ENCODE data around the gene GPHN.

The GPHN gene

GRCh38 chr14:66601932-66602578 is 94.1 kb downstream of the GPHN start:
- no peak for DNase-seq (ENCODE audit: low spot score)

GRCh38 chr14:66603945-66604344 is 96.0 kb downstream of the GPHN start:
- DNase-seq (ENCODE audit: low spot score): no peak

- no peak for DNase-seq (ENCODE audit: low spot score)
Measured at GRCh38 chr14:66606826-66607225, 98.9 kb downstream of the GPHN start.

- DNase-seq (ENCODE audit: low spot score): no peak
Measured at GRCh38 chr14:66610154-66610563, 102.2 kb downstream of the GPHN start.

- no peak for DNase-seq (ENCODE audit: low spot score)
Measured at GRCh38 chr14:66613344-66613743, 105.4 kb downstream of the GPHN start.

- DNase-seq (ENCODE audit: low spot score): no peak
Measured at GRCh38 chr14:66619952-66620351, 112.0 kb downstream of the GPHN start.

GRCh38 chr14:66623838-66624237 is 115.9 kb downstream of the GPHN start:
- DNase-seq (ENCODE audit: low spot score): no peak

GRCh38 chr14:66624336-66624937 is 116.5 kb downstream of the GPHN start:
- DNase-seq (ENCODE audit: low spot score): peak; percentile 6

GRCh38 chr14:66628636-66629035 is 120.7 kb downstream of the GPHN start:
- DNase-seq (ENCODE audit: low spot score): no peak

- no peak for DNase-seq (ENCODE audit: low spot score)
Measured at GRCh38 chr14:66629499-66629898, 121.6 kb downstream of the GPHN start.

GRCh38 chr14:66634876-66635275 is 126.9 kb downstream of the GPHN start:
- DNase-seq (ENCODE audit: low spot score): no peak

- DNase-seq (ENCODE audit: low spot score): no peak
Measured at GRCh38 chr14:66635435-66635834, 127.5 kb downstream of the GPHN start.

- no peak for DNase-seq (ENCODE audit: low spot score)
Measured at GRCh38 chr14:66636240-66636639, 128.3 kb downstream of the GPHN start.

- DNase-seq (ENCODE audit: low spot score): no peak
Measured at GRCh38 chr14:66638689-66639088, 130.7 kb downstream of the GPHN start.

- DNase-seq (ENCODE audit: low spot score): no peak
Measured at GRCh38 chr14:66641861-66642635, 134.1 kb downstream of the GPHN start.

GRCh38 chr14:66643344-66643743 is 135.4 kb downstream of the GPHN start:
- DNase-seq (ENCODE audit: low spot score): no peak

GRCh38 chr14:66645716-66646115 is 137.8 kb downstream of the GPHN start:
- DNase-seq (ENCODE audit: low spot score): no peak

- DNase-seq (ENCODE audit: low spot score): no peak
Measured at GRCh38 chr14:66649498-66649897, 141.6 kb downstream of the GPHN start.

GRCh38 chr14:66650491-66650911 is 142.6 kb downstream of the GPHN start:
- DNase-seq (ENCODE audit: low spot score): no peak

- no peak for DNase-seq (ENCODE audit: low spot score)
Measured at GRCh38 chr14:66651536-66652220, 143.7 kb downstream of the GPHN start.

GRCh38 chr14:66652525-66653106 is 144.7 kb downstream of the GPHN start:
- DNase-seq (ENCODE audit: low spot score): no peak

- DNase-seq (ENCODE audit: low spot score): no peak
Measured at GRCh38 chr14:66657780-66658179, 149.8 kb downstream of the GPHN start.
